DND-41 (cell line): ENCODE data around the gene CUBN.

ENCODE experiments used
- ATAC-seq: fragments of 200-7000 bp; cut with Tn5 transposase; 3 replicates; pipeline ENCODE4 v1.9.1; 2021; ENCODE audit warnings: low read depth; ENCODE audit not compliant: insufficient read depth
- DNase-seq: peaks from one replicate; pipeline ENCODE4 v3.0.0-alpha.2; 2020
- H2AFZ ChIP-seq: 2 replicates; pipeline ENCODE4 v1.6.0; 2012; ENCODE audit warnings: low read depth, low read length
- H3K27ac ChIP-seq: 2 replicates; pipeline ENCODE4 v1.5.1; 2012; ENCODE audit warnings: low read length, inconsistent platforms
- H3K27me3 ChIP-seq: fragments of 200-600 bp; sonication (generic); 2 replicates; pipeline ENCODE4 v1.6.0; 2012; ENCODE audit warnings: low read length, mild to moderate bottlenecking, inconsistent platforms; ENCODE audit not compliant: insufficient read depth, poor library complexity
- H3K36me3 ChIP-seq: 2 replicates; pipeline ENCODE4 v1.5.1; 2012; ENCODE audit warnings: low read length, inconsistent platforms; ENCODE audit not compliant: insufficient read depth
- H3K4me1 ChIP-seq: 2 replicates; pipeline ENCODE4 v1.5.1; 2012; ENCODE audit warnings: mild to moderate bottlenecking, low read length; ENCODE audit not compliant: insufficient read depth
- H3K4me2 ChIP-seq: 2 replicates; pipeline ENCODE4 v1.6.0; 2012; ENCODE audit warnings: mild to moderate bottlenecking, moderate library complexity, low read length, inconsistent platforms; ENCODE audit not compliant: insufficient read depth
- H3K4me3 ChIP-seq, 2 experiments: fragments of 200-600 bp in 1 of 2; shearing (Covaris generic) in 1 of 2; 2 replicates each; pipeline ENCODE4 v1.5.1; 2012 to 2016; ENCODE audit warnings: inconsistent platforms in 2 of 2, low read length in 2 of 2, mild to moderate bottlenecking in 2 of 2, low read depth in 1 of 2, moderate library complexity in 1 of 2
- H3K79me2 ChIP-seq: 2 replicates; pipeline ENCODE4 v1.6.0; 2012; ENCODE audit warnings: low read length, inconsistent platforms; ENCODE audit not compliant: insufficient read depth
- H3K9ac ChIP-seq: 2 replicates; pipeline ENCODE4 v1.6.0; 2012; ENCODE audit warnings: low read depth, mild to moderate bottlenecking, inconsistent platforms, low read length, moderate library complexity
- H3K9me3 ChIP-seq: 2 replicates; pipeline ENCODE4 v1.5.1; 2012; ENCODE audit warnings: low read length, moderate library complexity, mild to moderate bottlenecking, inconsistent platforms; ENCODE audit not compliant: insufficient read depth, severe bottlenecking
- H4K20me1 ChIP-seq: 2 replicates; pipeline ENCODE4 v1.6.0; 2012; ENCODE audit warnings: low read length; ENCODE audit not compliant: insufficient read depth
- EZH2 ChIP-seq: IDR thresholded peaks from 3 replicates; pipeline ENCODE4 v1.6.1; 2012; ENCODE audit warnings: borderline replicate concordance, low read depth, mild to moderate bottlenecking, moderate library complexity, low read length, inconsistent platforms; ENCODE audit not compliant: severe bottlenecking
- TF ChIP-seq, protein P1 (sequence below): IDR thresholded peaks from 2 replicates; pipeline ENCODE4 v1.5.1; 2012; ENCODE audit warnings: borderline replicate concordance, low read length, moderate library complexity, mild to moderate bottlenecking; ENCODE audit not compliant: poor library complexity, severe bottlenecking; ENCODE audit errors: extremely low read depth

The CUBN gene

DNA sequence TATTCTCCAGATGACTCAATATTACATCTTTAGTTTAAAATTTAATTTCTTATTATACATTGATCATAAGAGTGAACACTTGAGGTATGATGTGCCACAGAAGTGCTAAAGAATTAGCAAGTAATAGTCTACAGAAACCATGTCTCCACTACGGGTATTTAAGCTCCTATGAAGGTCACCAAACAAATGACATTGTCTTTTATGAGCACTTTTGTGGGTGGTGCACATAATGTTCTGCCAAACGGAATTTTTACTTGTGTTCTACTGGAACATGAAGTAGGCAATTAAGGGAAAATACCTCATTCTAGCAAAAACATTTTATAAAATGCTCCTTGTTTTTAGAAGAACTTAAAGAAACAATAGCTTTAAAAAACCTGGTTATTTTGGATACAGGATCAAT is 27.4 kb upstream of the CUBN start:
- Histone ChIP-seq H2AFZ (no peak overlapping the region), H3K9ac (no peak overlapping the region), H3K4me2 (no peak overlapping the region), H3K27me3 (no peaks in the 10 kb centered on the region), H3K4me1 (no peaks in the 10 kb centered on the region), H3K79me2 (no peaks in the 10 kb centered on the region), H4K20me1 (no peaks in the 10 kb centered on the region), H3K4me3 (no peak overlapping the region), H3K9me3 (no peaks in the 10 kb centered on the region), H3K27ac (no peak overlapping the region), H3K36me3 (no peaks in the 10 kb centered on the region)
- ATAC-seq (no peak), DNase-seq (no peak)
- TF ChIP-seq, protein P1, sequence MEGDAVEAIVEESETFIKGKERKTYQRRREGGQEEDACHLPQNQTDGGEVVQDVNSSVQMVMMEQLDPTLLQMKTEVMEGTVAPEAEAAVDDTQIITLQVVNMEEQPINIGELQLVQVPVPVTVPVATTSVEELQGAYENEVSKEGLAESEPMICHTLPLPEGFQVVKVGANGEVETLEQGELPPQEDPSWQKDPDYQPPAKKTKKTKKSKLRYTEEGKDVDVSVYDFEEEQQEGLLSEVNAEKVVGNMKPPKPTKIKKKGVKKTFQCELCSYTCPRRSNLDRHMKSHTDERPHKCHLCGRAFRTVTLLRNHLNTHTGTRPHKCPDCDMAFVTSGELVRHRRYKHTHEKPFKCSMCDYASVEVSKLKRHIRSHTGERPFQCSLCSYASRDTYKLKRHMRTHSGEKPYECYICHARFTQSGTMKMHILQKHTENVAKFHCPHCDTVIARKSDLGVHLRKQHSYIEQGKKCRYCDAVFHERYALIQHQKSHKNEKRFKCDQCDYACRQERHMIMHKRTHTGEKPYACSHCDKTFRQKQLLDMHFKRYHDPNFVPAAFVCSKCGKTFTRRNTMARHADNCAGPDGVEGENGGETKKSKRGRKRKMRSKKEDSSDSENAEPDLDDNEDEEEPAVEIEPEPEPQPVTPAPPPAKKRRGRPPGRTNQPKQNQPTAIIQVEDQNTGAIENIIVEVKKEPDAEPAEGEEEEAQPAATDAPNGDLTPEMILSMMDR, result no peak
- TF ChIP-seq EZH2, result no peak

DNA sequence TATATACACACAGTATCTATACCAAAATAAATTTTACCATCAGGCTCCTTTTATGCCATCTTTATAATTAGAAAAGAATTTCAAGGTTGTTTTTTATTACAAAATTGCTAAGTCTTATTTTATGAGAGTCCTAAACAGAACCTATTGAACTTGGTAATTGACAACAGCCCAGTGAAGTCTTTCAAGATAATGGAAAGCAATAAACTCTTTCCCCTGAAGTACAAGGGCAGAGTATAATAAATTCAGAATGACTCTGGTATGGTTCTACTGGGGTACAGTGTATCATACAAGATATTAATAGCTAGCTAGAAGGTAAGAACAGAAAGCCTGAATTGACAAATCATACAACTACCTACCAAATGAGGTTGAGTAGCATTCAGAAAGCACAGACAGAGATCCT is 26.2 kb upstream of the CUBN start:
- Histone ChIP-seq H3K27me3 (no peaks in the 10 kb centered on the region), H3K27ac (no peak overlapping the region)
- DNase-seq, result no peak

DNA sequence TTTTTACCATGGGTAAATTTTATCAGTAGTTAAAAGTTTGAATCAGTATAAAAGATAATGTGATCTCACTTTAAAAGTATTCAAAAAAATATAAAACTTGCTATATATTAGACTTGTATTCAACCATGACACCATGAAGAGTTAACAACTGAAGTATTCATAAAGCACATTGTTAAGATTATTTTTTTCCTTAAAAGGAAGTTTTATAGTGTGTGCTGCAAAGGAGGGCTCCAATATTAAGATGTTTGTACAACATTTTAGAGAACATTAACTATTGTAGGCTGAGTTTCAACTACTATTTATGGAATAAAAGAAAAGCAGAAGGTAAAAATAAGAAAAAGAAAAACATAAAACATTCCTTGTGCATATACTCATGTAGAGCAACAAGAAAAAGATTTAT is 24.5 kb upstream of the CUBN start:
- Histone ChIP-seq H3K79me2 (no peaks in the 10 kb centered on the region), H4K20me1 (no peaks in the 10 kb centered on the region), H3K4me3 (no peak overlapping the region), H2AFZ (no peak overlapping the region), H3K36me3 (no peaks in the 10 kb centered on the region), H3K27me3 (no peaks in the 10 kb centered on the region), H3K27ac (no peak overlapping the region), H3K4me2 (no peak overlapping the region), H3K9me3 (no peaks in the 10 kb centered on the region), H3K4me1 (no peaks in the 10 kb centered on the region), H3K9ac (no peak overlapping the region)
- no peak for TF ChIP-seq EZH2
- TF ChIP-seq, protein P1, result no peak
- ATAC-seq, result no peak
- no peak for DNase-seq

More for the DNA sequence above, 26.2 kb upstream of the CUBN start:
- H3K79me2 ChIP-seq, result no peaks in the 10 kb centered on the region
- H3K4me3 ChIP-seq, result no peak overlapping the region
- H4K20me1 ChIP-seq, result no peaks in the 10 kb centered on the region
- no peaks in the 10 kb centered on the region for H3K9me3 ChIP-seq
- H2AFZ ChIP-seq, result no peak overlapping the region
- TF ChIP-seq, protein P1, result no peak
- no peak for TF ChIP-seq EZH2
- H3K9ac ChIP-seq, result no peak overlapping the region
- no peaks in the 10 kb centered on the region for H3K4me1 ChIP-seq
- H3K4me2 ChIP-seq, result no peak overlapping the region
- ATAC-seq, result no peak
- no peaks in the 10 kb centered on the region for H3K36me3 ChIP-seq

DNA sequence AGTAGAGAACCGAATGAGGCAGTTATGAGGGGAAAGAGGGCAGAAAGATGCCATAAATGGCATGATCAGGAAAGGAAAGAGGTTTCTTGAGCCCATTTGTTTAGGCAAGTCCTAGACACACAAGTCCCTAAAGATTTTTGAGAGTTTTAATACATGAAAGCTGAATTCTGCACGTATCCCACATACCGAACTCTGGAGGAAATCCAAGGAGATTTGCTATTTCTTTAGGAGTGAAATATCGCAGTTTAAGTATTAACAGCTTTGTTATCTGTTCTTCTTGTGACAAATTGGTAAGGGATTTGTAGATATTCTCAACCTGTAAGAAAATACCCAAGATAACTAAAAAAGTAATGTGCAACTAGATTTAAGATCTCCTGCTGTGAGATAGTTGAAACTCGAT is 23.7 kb upstream of the CUBN start:
- no peaks in the 10 kb centered on the region for H3K79me2 ChIP-seq
- H3K9ac ChIP-seq, result no peak overlapping the region
- H2AFZ ChIP-seq, result no peak overlapping the region
- no peak overlapping the region for H3K4me2 ChIP-seq
- no peaks in the 10 kb centered on the region for H3K9me3 ChIP-seq
- TF ChIP-seq, protein P1, result no peak
- TF ChIP-seq EZH2, result no peak
- DNase-seq (no peak), ATAC-seq (no peak)
- H3K27ac ChIP-seq, result no peak overlapping the region
- no peaks in the 10 kb centered on the region for H3K36me3 ChIP-seq
- H3K4me3 ChIP-seq, result no peak overlapping the region
- H4K20me1 ChIP-seq, result no peaks in the 10 kb centered on the region
- H3K4me1 ChIP-seq, result no peaks in the 10 kb centered on the region
- no peaks in the 10 kb centered on the region for H3K27me3 ChIP-seq
